Panc1 (cell line): ENCODE data around the gene TMEM81.

ENCODE experiments used
- POLR2AphosphoS5 ChIP-seq: IDR thresholded peaks from 2 replicates; pipeline ENCODE4 v1.6.1; 2012; ENCODE audit warnings: mild to moderate bottlenecking, low read depth, low read length, moderate library complexity
- TF ChIP-seq, protein P1 (sequence below): fragments of 450-650 bp; IDR thresholded peaks from 2 replicates; pipeline ENCODE4 v1.5.1; 2017; ENCODE audit warnings: mild to moderate bottlenecking
- TF ChIP-seq, protein P2 (sequence below), 2 experiments: IDR thresholded peaks; 2 replicates each; pipeline ENCODE4 v1.6.1; 2011 to 2012; ENCODE audit warnings: low read depth in 2 of 2, control low read depth in 1 of 2, low read length in 1 of 2, mild to moderate bottlenecking in 1 of 2, moderate library complexity in 1 of 2; ENCODE audit not compliant: insufficient read depth in 1 of 2

DNA sequence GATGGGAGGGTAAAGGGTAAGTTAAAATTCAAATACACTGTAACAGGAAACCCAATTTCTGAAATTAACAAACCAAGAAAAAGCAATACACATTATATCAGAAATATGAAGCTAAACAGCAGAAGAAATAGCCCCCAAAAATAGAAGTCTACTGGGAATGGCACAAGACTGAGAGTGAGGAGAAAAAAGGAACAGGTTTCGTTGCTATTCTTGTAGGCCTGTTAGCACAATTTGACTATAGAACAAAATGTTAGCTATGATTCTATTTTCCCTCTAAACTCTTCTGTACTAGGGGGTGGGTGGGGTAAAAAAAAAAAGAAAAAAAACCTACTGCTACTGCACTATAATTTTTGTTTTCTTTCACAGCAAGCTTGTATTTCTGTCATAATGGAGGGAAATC lies 25.0 kb upstream of the TMEM81 start:
- TF ChIP-seq, protein P1, sequence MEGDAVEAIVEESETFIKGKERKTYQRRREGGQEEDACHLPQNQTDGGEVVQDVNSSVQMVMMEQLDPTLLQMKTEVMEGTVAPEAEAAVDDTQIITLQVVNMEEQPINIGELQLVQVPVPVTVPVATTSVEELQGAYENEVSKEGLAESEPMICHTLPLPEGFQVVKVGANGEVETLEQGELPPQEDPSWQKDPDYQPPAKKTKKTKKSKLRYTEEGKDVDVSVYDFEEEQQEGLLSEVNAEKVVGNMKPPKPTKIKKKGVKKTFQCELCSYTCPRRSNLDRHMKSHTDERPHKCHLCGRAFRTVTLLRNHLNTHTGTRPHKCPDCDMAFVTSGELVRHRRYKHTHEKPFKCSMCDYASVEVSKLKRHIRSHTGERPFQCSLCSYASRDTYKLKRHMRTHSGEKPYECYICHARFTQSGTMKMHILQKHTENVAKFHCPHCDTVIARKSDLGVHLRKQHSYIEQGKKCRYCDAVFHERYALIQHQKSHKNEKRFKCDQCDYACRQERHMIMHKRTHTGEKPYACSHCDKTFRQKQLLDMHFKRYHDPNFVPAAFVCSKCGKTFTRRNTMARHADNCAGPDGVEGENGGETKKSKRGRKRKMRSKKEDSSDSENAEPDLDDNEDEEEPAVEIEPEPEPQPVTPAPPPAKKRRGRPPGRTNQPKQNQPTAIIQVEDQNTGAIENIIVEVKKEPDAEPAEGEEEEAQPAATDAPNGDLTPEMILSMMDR, result no peak
- TF ChIP-seq, protein P2, sequence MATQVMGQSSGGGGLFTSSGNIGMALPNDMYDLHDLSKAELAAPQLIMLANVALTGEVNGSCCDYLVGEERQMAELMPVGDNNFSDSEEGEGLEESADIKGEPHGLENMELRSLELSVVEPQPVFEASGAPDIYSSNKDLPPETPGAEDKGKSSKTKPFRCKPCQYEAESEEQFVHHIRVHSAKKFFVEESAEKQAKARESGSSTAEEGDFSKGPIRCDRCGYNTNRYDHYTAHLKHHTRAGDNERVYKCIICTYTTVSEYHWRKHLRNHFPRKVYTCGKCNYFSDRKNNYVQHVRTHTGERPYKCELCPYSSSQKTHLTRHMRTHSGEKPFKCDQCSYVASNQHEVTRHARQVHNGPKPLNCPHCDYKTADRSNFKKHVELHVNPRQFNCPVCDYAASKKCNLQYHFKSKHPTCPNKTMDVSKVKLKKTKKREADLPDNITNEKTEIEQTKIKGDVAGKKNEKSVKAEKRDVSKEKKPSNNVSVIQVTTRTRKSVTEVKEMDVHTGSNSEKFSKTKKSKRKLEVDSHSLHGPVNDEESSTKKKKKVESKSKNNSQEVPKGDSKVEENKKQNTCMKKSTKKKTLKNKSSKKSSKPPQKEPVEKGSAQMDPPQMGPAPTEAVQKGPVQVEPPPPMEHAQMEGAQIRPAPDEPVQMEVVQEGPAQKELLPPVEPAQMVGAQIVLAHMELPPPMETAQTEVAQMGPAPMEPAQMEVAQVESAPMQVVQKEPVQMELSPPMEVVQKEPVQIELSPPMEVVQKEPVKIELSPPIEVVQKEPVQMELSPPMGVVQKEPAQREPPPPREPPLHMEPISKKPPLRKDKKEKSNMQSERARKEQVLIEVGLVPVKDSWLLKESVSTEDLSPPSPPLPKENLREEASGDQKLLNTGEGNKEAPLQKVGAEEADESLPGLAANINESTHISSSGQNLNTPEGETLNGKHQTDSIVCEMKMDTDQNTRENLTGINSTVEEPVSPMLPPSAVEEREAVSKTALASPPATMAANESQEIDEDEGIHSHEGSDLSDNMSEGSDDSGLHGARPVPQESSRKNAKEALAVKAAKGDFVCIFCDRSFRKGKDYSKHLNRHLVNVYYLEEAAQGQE (IDR thresholded peaks at IDR 0.05; ENCODE audit: insufficient read depth in 1 of 2, low read depth in 2 of 2, low read length in 1 of 2), result no peak
- TF ChIP-seq POLR2AphosphoS5, result no peak
